Fibroblast of skin of left quadriceps (primary cell): ENCODE data around the gene RNF40.
"Not testable (repeated sequence)": the region's sequence is repeated elsewhere in the genome, so short reads cannot be mapped to it uniquely, and the experiment has no call there.

Experiments used
- DNase-seq, 2 experiments: peaks; one replicate each; pipeline ENCODE4 v3.0.0-alpha.2; 2013; ENCODE audit warnings: low read depth in 2 of 2

Gene RNF40

DNA sequence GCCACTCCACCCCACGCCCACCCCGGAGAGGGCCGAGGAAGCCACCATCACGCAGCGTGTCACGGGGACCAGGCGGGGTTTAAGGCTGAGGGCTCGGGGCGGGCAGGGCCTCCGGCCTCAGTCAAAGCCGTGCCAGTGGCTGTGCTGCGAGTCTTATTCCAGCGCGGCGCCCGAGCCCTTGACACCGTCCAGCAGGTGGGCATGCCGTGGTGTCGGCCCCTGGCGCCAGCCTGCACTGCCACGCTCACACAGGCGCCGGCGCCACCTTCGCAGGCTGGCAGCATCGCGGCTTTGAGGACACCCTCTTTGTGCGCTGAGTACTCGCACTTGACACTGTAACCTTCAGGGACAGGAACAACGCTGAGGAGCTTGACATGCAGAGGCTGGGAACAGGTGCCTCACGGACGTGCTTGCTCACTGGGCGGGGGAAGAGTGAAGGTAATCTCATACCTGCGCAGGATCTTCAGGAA, 58.9 kb downstream of the RNF40 start:
- no peak for DNase-seq

DNA sequence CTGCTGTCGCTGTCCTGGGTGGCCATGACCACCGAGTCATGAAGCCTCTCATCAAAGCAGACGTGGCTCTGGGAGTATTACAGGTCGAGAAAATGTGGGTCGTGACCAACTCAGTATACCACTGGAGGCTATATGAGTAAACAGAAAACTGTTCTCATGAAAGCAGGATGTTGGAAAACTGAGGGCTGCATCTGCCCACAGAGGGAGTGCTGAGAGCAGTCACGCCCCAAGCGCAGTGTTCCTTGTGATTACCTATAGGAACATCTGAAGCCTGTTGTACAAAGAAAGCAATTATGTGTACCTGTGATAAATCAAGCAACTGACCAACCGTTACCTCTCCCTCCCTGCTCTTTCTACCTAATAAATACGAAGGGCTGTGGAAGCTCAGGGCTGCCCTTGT, 59.3 kb downstream of the RNF40 start:
- DNase-seq = not testable (repeated sequence)

DNA sequence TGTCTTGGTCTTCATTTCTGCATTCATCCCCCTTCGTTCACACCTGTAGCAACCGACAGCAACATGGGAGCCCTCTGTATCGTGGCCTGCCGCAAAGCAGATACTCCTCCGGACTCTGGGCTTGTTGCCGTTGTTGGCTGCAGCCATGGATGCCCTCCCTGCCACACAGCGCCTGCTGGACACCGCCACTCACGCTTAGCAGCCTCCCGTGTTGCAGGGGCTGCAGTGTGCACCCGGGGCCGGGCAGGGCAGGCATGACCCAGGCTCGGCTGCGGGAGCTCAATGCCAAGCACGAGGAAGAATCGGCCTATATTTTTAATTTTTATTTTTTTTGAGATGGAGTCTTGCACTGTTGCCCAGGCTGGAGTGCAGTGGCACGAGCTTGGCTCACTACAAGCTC, 59.8 kb downstream of the RNF40 start:
- no peak for DNase-seq
